ENCODE measurements around the gene CDH23.

The CDH23 gene

GRCh38 chr10:71743866-71744265 is 347.1 kb downstream of the CDH23 start:
- DNase-seq (ENCODE audit: low spot score), result peak; percentile 49

DNA sequence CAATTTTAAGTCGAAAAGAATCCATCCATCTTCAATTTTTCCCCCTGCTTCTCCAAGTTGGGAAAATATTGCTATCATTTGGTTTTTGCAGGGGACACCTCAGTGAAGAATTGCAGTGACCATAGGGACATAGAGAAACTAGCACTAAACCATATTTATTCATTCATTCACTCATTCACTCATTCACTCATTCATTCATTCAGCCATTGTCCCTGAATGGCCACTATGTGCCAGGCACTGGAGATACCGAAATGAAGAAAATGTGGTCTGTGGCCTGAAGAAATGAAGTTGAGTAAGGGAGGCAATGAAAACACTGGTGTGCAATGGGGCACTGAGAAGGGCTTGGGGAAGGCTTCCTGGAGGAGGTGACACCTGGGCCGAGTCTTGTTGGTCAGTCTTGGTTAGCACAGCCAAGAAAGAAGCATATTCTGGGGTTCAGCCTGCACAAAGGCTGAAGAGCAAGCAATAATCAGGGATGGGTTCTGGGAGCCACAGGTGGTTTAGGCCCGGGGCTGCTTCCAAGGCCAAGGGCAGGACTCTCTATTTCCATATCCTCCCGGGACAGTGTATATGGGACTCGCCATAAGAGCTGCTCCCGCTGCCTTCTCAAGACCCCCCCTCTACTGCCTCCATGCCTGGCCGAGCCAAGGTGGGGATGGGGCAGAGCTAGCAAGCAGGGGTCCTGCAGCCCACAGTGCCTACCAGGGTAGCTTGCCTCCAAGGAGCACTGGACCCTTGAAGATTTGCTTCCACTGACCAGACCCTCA is 348.4 kb downstream of the CDH23 start:
- DNase-seq (ENCODE audit: low spot score), result no peak

DNA sequence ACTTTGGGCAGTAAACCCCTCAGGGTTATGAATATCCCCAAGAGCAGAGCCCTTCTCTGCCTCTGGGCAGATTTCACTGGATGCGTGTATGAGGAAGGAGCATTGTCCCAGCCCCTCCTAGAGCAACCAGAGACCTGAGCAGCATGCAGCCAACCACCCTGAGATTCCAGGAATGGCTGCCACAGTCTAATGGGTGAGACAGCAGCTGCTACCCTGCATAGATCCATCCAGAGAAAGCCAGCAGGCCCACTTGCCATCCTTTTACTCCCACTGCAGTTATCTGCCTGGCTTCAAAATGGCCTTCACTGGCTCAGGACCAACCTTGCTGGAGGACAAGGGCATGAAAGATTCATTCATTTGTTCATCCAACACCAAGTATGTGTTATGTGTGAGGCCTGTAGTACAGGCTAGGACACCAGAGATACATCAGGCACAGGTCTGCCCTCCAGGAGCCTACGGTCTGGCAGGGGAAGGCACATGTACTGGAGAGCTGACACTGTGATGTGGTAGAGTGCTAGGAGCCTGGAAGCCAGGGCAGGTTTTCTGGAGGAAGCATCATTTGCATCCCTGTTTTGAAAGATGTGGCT is 349.0 kb downstream of the CDH23 start:
- peak; percentile 27 for DNase-seq (ENCODE audit: low spot score)

DNA sequence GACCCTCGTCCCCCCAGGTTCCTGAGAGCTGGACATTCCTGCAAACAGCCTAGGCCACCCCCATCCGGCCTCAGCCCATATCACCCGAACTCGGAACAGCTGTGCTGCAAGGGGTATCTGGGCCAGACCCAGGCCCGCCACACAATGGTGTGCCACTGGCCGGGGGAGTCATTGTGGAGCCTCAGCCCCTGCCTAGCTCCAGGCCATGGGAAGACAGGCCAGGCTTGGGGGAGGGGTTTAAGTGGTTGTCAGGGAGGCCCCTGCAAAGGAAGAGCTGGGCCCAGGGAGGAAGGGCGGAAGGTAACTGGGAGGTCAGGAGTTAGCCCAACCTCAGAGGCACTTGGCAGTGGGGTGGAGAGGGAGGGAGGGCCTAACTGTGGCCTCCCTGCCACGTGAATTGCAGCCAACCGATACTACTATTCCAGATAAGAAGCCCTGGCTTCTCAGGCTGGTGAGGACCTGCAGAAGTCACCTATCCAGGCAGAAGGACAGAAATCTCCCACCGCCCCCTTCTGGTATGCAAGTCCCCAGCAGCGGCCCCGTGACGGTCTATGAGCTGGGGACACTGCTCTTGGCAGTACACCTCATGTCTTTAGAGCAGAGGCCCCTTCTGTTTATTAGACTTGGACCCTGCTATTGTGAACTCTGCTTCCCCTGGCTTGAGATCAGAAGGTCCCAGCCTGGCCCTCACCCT is 349.8 kb downstream of the CDH23 start:
- peak; percentile 85 for DNase-seq (ENCODE audit: low spot score)

- peak; percentile 92 for DNase-seq (ENCODE audit: low spot score)
Observed at GRCh38 chr10:71747039-71747531, 350.4 kb downstream of the CDH23 start.

DNA sequence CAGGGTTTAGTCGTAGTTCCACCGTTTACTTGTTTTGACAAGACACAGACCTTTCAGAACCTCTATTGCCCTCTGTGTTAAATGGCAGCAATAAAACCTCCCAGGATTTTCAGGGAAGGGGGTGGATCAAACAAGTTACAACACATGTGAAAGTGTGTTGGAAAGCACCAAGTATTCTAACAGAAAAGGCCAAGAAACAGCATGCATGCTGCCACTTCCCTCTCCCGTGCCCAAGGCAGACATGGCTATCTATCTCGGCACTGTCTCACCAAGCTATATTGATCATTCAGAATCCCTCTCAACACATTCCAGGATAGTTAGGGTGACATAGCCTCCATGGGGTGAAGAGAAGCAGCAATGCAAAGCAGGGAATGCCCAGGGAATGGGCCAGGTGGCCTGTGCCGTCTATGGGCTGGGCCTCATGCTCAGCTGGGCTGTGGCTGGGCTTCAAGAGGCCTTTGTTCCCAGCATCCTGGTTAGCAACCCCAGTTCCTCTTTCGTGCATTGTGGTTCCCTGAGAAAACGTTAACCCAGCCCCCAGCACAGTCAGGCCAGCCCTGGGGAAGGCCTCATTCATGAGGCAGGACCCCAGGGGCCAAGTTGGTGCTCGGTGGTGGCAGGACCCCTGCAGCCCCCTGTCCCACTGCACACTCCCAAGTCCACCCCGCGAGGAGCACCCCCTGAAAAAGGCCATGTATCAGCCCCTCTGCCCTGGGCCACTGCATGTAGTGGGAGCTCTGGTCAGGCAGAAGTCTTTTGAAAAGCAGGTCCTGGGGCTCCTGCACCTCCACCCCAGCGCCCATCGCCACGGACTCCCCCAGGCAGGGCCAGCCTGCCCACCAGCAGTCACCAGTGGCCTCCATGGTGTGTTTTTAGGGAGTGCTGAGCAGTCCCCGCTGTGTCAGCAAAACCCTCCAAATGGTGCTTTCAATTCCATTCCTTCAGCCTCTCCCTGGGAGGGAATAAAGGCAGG is 351.1 kb downstream of the CDH23 start:
- DNase-seq (ENCODE audit: low spot score), result no peak

DNA sequence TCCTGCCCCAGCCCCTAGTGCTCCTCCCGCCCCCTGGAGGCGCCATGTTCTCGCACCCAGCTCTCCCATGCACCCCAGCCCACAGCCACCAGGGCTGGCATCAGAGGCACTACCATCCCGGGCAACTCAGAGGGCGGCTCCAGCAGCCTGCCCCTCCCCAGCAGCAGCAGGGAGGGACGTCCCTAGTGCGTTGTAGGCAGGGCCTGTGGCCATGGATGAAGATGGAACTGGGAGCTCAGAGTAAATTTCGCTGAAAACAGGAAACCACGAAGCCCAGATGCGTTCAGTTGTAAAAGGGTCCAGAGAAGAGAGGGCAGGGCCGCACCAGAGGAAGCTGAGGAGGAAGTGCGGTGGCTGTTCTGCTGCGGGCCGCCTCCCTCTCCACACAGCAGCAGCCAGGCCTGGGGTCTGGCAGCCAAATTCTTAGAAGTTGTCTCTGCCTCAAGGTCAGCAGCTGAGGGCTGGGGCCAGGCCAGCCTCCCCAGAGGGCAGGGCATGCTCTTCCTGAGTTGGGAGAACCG is 352.0 kb downstream of the CDH23 start:
- DNase-seq (ENCODE audit: low spot score), result peak; percentile 81

DNA sequence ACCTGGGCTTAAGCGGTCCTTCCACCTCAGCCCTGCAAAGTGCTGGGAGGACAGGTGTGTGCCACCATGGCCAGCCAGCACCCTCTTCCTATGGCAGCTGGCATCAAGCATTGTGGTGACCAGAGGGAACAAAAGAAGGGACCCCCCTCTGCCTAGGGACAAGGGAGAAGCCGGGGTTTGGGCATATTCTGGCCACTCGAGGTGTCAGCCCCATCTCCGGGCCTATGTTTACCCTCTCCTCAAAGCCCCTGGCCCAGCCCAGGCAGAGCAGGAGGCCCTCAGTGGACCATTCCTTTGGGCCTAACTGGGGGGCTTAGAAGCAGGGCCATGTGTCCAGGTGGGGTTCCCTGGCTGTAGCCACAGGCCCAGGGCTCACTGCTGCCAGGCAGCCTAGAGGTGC is 352.7 kb downstream of the CDH23 start:
- no peak for DNase-seq (ENCODE audit: low spot score)

DNA sequence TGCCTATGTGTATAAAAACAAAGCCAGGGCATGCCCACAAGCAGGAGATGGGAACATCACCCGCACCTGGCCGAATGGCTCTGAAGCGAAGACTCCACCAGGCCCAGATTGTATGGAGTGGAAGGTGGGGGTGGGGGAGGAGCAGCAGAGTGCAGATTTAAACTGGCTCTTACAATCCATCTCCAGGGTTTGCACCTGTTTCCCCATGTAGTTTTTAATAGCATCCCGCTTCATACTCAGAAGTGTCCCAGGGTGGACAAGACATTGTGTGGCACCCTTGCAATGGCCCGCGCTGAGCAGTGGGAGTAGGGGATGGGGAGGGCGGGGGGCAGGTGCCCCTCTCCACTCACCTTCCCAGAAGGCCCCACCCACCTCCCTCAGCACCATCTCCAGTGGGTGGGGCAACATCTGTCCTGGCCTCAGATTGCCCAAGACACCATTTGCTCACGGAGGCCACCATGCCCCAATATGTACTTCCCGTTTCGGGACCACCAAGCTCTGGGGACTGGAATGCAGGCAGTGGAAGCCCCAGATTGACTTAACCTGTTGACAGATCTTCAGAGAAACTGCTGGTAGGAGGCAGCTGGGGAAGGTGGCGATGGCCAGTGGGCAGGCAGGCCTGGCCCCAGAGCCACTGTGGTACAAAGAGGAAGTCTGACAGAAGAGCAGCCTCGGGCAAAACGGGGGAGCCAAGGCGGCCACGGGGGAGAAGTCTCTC is 353.6 kb downstream of the CDH23 start:
- no peak for DNase-seq (ENCODE audit: low spot score)

DNA sequence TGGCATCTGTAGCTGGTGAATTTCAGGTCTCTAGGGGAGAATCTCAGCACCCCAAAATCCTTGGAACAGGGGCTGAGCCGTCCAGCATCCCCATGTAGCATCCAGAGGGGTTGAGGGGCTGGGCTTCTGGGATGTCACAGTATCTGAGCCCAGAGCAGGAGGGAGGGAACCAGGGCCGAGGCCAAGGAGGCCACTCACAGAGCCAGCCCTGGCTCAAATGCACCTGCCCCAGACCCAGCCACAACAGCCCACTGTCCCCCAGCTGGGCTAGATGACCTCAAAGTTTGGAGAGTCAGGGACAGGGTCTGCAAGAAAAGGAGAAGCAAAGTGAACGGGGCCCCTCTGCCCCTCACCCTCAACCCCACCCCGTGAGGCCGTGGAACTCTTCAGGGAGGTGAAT is 354.3 kb downstream of the CDH23 start:
- no peak for DNase-seq (ENCODE audit: low spot score)

DNA sequence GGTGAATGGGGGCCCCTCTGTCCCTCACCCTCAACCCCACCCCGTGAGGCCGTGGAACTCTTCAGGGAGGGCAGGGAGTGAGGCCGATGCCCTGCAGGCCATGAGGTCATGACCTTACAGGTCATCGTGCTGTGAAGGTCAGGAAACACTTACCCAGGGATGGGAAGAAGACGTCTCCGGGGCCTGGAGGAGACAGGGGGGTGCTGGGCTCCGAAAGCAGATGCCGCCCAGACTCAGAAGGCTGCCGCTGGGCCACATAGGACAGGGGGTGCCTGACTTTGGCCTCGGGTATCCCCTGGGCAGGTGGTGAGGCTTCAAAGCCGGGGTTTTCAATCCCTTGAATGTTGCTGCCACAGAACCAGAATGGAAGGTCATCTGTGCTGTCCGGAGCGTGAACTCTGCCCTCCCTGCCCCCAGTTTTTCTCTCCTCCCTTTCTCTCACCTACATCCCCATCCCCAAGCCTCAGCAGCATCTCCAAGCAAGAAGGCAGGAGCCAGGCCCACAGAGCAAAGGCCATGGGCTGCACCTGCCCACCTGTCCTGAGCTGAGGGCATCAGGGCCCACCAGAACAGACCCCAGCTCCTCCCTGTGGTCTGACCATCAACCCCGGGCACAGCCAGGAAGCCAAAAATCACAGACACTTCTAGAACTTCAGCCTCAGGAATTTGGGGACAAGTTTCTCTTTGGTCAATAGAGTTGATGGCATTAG is 354.9 kb downstream of the CDH23 start:
- no peak for DNase-seq (ENCODE audit: low spot score)

- DNase-seq (ENCODE audit: low spot score), result no peak
Observed at GRCh38 chr10:71752391-71753090, 355.8 kb downstream of the CDH23 start.

DNA sequence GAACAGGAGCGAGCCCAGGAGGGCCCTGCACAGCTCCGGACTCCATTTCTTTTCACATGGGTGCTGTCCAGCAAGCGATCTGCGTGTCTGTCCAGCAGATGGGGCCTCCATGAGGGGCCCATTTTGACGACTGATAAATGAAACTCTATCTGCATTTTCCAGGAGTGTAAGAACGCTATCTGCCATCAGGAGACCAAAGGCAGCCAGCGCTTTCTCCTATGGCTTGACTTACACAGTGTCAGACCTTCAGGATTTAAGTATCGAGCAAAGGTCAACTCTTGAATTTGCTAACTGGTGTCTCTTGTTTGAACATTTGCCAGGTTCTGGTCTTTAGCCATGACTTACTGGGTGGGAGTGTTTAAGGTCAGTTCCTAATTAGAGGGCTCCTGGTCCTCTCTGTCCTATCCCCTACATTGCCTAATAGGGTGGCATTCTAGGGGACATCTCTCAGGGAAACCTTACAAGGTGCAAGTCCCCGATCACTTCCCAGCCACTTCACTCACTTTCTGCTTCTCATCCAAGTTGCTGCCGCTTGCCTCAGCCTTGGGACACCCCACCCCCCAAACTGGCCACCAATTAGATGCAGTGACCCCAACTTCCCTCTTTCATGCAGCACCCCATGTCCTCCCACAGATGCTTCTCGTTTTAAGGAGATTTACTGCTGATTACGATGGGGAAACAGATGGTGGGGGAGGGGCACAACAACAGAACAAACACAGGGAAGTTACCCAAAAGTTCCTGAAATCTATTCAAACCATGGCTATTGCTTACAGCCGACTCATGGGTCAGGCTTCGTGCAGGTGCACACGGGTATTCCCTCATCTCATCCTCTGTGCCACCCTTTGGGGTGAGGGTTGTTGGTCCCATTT is 356.6 kb downstream of the CDH23 start:
- DNase-seq (ENCODE audit: low spot score), result no peak

DNA sequence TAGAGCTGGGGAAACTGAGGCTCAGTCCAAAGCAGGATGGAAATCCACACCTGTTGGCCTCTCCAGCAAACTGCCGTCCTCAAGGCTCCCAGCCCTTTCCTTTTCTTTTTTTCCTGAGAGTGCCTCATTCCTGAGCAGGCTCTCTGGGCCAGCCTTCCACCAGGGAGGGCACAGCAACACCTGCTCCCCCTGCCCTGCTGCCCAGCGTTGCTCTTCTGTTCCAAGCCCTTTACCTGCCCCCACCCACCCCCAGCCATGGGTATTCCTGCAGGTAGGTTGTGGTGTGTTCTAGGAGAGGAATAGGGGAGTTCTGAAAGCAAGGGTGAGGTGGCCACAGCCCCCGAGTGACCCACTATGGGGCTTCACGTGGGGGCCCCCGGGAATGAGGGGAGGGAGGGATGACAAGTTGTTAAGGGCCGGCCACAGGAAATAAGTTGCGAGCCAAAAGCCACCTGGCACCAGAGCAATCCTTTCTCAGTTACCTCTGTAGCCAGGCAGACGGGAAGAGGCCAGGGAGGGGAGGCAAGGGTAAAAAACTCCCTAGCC is 357.3 kb downstream of the CDH23 start:
- DNase-seq (ENCODE audit: low spot score), result no peak

GRCh38 chr10:71754562-71754961 is 357.8 kb downstream of the CDH23 start:
- DNase-seq (ENCODE audit: low spot score), result no peak

DNA sequence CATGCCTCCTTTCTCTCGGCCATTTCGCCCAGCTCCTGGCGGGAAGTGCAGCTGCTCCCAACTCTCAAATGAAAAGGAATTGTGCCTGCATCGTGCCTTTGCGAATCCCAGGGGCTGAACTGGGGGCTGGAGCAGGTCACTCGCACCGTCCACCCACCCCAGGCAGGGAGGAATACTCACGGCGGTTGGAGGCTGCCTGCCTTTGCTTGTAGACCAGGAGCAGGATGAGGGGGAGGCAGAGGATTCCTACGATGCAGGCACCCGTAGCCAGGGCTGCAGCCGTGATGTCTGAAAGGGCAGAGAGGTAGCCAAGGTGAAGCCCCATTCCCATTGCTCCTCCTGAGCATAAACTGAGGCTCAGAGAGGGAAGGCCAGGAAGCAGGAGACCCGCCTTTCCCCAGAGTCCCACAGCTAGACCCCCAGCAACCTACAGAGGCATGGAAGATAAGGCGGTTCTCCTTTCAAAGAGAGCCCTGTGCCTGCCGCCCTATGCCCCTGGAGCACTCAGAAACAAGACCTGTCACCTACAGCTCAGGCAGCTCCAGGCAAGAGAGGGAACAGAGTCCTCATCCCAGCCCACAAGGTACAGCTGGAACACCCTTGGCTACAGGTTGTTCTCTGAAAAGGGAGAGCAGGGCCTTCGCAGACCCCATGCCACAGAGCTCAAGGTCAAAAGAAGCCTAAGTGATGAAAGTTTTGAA is 358.6 kb downstream of the CDH23 start:
- DNase-seq (ENCODE audit: low spot score), result no peak

DNA sequence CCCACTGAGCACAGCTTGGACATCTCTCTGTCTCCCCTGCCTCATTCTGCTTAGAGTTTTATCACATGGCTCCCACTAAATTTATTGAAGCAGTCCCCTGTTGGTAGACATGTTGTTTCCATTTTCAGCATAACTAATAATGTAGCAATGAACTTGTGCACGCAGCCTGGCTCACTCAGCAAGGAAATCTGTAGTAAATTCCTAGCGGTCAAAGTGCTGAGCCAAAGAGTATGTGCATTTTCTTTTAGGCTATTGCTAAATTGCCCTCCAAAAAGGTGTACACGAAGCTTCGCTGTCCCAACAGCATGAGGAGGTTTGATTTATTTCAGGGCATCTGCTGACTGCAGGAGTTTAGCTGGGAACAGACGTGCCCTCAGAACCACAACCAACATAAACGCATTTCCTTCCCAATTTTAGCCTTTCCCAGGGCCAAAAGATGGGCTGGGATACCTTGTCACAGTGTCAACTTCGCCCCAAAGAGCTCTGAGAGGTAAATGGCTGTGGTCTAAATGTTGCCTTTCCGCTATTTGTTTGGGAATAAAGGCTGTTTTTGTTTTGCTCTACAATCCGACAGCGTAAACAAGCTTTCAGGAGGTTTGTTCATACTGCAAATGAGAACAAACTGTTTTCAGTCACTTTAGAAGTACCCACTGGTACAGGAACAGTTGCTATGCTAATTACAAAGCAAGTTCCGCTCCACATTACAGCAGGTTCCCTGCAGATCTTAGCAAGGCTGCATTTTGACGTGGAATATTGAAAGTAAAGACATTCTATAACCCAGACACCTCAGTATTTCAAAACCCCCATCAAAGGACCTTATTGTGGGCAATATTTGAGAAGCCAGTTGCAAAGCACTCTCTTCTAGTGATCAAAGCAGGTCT is 359.8 kb downstream of the CDH23 start:
- DNase-seq (ENCODE audit: low spot score), result no peak

Measured in hematopoietic multipotent progenitor cell treated with erythropoietin and hydrocortisone succinate and interleukin-3 and kit ligand, for 15 days (in vitro differentiated cells).